Measurements from ENCODE around the gene TCEA3. TPM values are rescaled to one million over a fixed set of nuclear protein-coding genes. Genes with fewer than 3 reads are reported as not detected.
A peak's percentile ranks its signal among the peaks of the same experiment; 100 is the strongest.
"Not testable (repeated sequence)": the region's sequence is repeated elsewhere in the genome, so short reads cannot be mapped to it uniquely, and the experiment has no call there.

The TCEA3 gene
- polyA plus RNA-seq, 6 donors from 2014 or later, result not detected

DNA sequence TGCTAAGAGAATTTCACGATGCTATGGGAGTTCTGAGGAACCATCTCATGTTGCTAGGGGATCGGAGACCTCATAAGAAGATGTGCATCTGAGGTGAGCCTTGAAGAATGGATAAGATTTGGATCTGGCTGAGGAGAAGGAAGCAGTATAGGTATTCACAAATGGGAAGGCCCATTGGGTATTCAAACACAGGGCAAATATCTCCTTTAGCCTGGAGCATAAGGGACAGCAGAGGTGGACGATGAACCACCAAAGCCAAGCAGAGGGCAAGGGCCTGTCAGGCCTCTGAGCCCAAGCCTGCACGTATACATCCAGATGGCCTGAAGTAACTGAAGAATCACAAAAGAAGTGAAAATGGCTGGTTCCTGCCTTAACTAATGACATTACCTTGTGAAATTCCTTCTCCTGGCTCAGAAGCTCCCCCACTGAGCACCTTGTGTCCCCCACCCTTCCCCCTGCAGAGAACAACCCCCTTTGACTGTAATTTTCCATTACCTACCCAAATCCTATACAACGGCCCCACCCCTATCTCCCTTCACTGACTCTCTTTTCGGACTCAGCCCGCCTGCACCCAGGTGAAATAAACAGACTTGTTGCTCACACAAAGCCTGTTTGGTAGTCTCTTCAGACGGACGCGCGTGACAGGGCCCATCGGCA is 50.3 kb downstream of the TCEA3 start:
- H3K36me3 Mint-ChIP-seq; H3K27me3 Mint-ChIP-seq; DNase-seq; H3K9me3 Mint-ChIP-seq; ATAC-seq (ENCODE audit: low read depth in 2 of 2): not testable (repeated sequence)
- peaks cover 8 to 20% (median 13%) of the 10 kb centered on the region in 3 donors for H3K4me1 Mint-ChIP-seq
- H3K27ac Mint-ChIP-seq, result peak overlapping the region in 1 of 6 donors; percentile 5
- H3K4me3 Mint-ChIP-seq, result peak overlapping the region in 1 of 8 donors; percentile 44

DNA sequence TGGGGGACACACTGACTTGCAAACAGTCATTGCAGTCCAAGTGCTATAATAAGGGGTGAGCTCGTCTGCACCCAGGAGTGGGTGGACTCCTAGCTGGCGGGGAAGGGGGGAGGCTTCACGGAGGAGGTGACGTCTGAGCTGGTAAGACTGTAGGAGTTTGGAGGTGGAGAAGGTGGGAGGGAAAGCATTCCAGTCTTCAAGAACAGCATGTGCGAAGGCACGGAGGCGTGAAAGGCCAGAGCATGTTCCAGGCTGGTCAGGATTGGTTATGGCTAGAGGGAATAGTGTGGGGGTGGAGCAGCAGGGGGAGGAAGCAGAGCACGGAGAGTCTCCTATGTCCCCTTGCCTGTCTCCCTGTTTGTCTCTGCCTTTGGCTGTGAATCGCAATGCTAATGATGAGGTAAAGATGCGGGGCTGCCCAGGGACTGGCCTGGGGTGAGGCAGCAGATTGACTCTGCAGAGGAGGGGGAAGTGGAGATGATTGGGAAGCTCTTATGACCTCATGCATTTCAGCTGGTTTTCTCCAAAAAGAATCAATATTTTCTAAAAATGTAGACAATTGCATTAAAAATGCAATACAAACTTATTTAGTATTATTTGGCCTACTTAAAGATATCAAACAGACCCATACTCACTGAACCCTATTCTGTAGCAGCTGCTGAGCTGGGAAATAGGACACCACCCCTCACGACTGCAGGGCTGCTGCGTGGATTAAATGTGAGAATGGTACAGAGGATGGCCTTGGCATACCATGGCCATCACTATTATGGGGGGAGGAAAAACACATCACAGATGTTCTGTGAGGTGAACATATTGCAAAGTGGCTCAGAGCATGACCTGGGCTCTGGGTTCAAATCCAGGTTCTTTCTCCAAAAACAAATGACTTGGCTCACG is 52.3 kb downstream of the TCEA3 start:
- ATAC-seq (ENCODE audit: low read depth in 2 of 2), result no peak
- DNase-seq, result no peak
- Mint-ChIP-seq H3K4me1 (peaks cover 20 to 33% (median 20%) of the 10 kb centered on the region in 3 donors), H3K27me3 (no peaks in the 10 kb centered on the region), H3K36me3 (no peaks in the 10 kb centered on the region), H3K4me3 (peak overlapping the region in 1 of 8 donors; percentile 43), H3K27ac (no peak overlapping the region), H3K9me3 (peaks cover 0 to 1% (median 0%) of the 10 kb centered on the region in 7 donors)

DNA sequence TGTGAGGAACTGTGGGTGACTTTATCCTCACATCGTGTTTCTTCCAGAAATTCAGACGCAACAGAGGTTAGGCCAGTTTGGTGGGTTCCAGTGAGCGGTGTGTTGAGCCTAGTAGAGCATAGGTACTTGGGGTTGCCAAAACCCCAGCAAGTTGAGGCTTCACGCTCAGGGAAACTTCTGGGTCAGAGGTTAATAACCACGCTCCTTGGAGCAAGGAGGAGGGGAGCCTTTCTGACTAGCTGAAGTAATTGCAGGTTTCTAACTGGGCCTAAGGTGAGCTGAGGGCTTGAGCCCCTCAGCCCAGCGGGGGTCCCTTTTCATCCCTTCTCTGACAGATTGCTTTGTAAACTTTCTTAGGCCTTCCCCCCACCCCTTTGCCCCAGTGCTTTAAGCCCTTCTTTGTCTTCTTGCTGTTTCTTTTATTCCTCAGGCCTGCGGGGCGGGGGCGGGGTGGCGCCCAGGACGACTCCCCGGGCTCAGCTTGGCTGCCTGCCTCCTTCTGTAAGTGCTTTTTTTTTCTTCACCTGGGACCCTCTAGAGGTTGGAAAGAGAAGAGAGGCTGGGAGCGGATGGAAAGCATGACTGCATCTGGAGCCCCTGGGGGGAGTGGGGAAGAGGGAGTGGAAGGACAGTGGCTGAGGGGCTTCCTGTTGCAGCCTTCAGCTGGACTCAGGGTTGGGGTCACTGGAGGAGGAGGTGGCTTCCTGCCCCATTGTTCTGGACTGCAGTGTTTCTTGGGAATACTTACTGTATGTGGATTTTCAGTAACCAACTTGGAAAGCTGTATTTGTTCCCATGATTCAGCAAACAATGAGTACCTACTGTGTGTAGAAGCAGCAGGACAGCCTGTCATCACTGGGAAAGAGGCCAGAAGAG is 53.6 kb downstream of the TCEA3 start:
- Mint-ChIP-seq H3K4me1 (peaks cover 23 to 42% (median 27%) of the 10 kb centered on the region in 3 donors), H3K4me3 (peak overlapping the region in 4 of 8 donors; percentile 29 to 99 (median 98)), H3K9me3 (peaks cover 0 to 3% (median 0%) of the 10 kb centered on the region in 7 donors), H3K27ac (no peak overlapping the region), H3K36me3 (no peaks in the 10 kb centered on the region), H3K27me3 (no peaks in the 10 kb centered on the region)
- DNase-seq (no peak), ATAC-seq (ENCODE audit: low read depth in 2 of 2) (no peak)

DNA sequence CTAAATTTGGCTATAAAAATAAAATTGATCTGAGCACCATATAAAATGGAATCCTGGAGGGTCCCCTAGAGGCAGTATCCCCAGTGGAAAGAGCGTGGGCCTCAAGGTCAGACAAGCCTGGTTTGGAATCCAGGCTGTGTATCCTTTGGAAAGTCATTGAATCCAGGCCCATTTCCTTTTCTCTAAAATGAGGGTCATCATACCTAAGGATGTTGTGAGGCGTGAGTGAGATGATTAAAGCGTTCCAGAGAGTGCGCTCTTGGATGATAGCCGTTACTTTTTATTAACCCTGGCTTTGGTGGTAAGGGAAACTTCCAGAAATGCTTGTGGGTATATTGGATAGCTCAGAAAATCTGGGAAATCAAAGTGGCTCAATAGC is 54.2 kb downstream of the TCEA3 start:
- H3K4me1 Mint-ChIP-seq, result peaks cover 23 to 42% (median 27%) of the 10 kb centered on the region in 3 donors
- peaks cover 0 to 4% (median 0%) of the 10 kb centered on the region in 7 donors for H3K9me3 Mint-ChIP-seq
- peak overlapping the region in 1 of 6 donors; percentile 92 for H3K27ac Mint-ChIP-seq
- H3K27me3 Mint-ChIP-seq, result no peaks in the 10 kb centered on the region
- peak overlapping the region; percentile 68 to 99 (median 99) for H3K4me3 Mint-ChIP-seq
- DNase-seq (no peak), ATAC-seq (ENCODE audit: low read depth in 2 of 2) (no peak)
- no peaks in the 10 kb centered on the region for H3K36me3 Mint-ChIP-seq

DNA sequence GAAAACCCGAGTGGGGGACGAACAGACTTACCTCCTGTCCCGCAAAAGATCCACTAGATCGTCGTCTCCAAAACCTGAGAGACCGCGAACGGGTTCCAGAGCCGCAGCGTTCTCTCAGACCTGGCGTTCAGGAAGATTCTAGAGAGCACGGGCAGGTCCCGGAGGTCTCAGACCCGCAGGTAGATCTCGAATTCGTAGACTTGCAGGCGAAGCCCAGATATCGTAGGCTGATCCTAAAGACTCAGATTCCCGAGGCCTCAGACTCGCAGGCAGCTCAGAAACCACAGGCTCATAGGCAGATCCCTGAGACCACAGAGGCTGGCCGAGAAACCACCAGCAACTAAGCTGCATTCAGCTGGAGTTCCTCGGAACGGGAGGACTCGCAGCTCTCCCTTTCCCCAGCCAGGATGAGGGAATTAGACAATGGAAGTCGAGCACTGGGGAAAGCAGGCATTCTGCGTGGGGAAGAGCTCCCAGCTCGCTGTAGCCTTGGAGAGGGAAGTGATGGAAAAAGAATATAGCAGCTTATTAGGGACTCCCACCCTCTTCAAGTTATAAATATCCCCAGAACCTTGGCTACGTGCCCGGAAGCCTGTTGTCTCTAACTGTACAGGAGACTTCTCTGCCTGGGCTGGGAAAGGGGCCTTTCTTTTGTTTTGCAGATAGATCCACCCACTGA is 55.1 kb downstream of the TCEA3 start, which contains the start of gene ZNF436:
Gene ZNF436 (minus strand): TSS at position 502 of the 679 bp plus-strand sequence. CDS start 1,831 bp downstream, outside the sequence.
- Mint-ChIP-seq H3K4me3 (peak within 1 kb of the TSS; percentile 95 to 99 (median 99)), H3K36me3 (no peaks in the 10 kb centered on the region), H3K4me1 (peaks cover 23 to 42% (median 27%) of the 10 kb centered on the region in 3 donors), H3K27ac (peak within 1 kb of the TSS; percentile 91 to 99 (median 98)), H3K9me3 (peaks cover 0 to 3% (median 0%) of the 10 kb centered on the region in 7 donors), H3K27me3 (no peaks in the 10 kb centered on the region)
- ATAC-seq (ENCODE audit: low read depth in 2 of 2) (no peak), DNase-seq (peak; percentile 12)

DNA sequence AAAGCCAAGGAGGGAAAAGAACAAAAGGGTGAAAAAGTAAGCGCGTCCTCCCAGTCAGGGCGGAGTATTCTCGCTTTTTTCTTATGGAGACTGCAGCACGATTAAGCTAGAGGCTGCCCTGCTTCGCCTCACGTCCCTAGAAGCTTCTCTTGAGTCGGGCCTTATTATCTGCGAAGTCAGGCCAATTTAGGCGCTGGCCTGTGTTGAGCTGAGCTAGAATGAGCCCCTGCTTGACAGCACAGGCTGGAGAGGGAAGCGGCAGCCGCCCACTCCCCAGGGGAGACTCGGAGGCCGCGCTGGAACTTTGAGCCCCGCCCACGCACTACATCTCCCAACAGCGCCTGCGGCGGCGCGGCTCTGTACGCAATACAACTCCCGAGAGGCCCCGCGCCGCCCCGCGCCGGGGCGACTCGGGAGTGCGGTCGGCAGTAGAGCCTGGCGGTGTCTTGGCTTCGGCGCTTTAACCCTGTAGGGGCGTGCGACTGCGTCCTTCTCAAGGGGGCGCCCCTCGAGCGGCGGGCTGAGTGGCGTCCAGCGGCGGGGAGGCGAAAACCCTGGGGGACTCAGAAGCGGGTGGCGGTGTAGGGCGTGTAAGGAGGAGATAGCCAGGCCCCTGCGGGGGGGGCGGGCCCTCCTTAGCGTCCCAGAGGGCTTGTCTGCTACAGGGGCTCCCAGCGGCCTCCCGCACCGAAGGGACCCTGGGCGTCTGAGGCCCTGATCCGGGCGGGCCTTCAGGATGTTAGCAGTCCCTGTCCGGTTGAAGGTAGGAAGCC is 55.8 kb downstream of the TCEA3 start:
- Mint-ChIP-seq H3K9me3 (peaks cover 0 to 4% (median 0%) of the 10 kb centered on the region in 7 donors), H3K36me3 (no peaks in the 10 kb centered on the region), H3K27ac (peak overlapping the region; percentile 91 to 99 (median 98)), H3K4me3 (peak overlapping the region; percentile 95 to 99 (median 99)), H3K27me3 (no peaks in the 10 kb centered on the region), H3K4me1 (peaks cover 23 to 42% (median 27%) of the 10 kb centered on the region in 3 donors)
- ATAC-seq (ENCODE audit: low read depth in 2 of 2), result peak; percentile 78
- peak; percentile 89 for DNase-seq

DNA sequence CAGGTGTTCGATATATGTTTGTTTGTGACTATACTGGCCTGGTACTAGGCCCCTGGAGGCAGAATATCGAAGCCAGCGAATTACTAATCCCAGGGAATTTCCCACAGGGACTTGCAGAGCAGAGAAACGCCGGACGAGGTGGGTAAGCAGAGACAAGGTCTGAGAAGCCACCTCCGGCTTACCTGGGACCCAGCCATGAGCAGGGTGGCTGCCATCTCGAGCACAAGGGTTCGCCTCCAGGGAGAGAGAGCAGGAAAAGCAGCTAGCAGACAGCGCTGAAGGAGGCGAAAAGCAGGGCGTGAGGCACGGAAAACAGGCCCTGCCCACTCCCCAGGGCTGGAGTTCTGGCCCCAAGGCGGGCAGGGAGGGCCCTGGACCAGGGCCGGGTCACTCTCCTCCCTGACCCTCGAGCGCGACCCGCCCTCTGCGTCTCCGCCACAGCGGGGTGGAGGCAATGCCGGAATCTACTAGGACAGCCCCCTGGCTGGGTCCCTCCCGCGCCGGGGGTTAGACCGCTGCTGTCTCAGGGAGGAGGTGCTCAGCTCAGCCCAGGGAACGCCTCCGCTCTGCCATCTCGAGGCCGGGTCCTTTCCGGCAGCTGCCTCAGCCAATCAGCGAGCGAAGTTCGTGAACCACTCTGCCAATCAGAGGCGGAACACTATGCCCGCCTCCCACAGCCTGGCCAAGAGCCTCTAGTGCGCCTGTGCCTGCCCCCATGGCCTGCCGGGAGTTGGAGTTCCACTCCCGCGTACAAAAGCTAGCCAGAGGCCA is 56.6 kb downstream of the TCEA3 start:
- H3K27me3 Mint-ChIP-seq, result no peaks in the 10 kb centered on the region
- H3K4me3 Mint-ChIP-seq, result peak overlapping the region; percentile 95 to 99 (median 99)
- peak; percentile 87 to 88 for ATAC-seq (ENCODE audit: low read depth in 2 of 2)
- peak; percentile 96 for DNase-seq
- H3K9me3 Mint-ChIP-seq, result peaks cover 0 to 11% (median 6%) of the 10 kb centered on the region in 7 donors
- H3K27ac Mint-ChIP-seq, result peak overlapping the region; percentile 91 to 99 (median 98)
- peaks cover 23 to 42% (median 28%) of the 10 kb centered on the region in 3 donors for H3K4me1 Mint-ChIP-seq
- H3K36me3 Mint-ChIP-seq, result peaks cover 2 to 3% of the 10 kb centered on the region in 2 donors

DNA sequence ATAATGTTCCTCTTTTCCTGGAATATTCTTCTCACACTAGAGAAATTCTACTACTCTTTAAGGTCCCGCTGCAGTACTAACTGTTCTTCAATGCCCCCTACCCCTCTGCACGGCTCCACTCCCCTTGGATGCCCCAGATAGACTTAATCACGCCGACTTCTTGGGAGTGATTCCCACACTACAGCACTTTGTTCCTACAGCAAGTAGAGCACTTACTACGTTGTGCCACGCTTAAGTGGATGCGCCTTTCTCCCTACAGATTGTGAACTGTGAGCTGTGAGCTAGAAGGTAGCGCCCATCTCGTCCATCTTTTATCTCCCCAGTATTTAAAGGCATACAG is 57.1 kb downstream of the TCEA3 start:
- H3K4me3 Mint-ChIP-seq, result peak overlapping the region; percentile 95 to 99 (median 99)
- H3K27me3 Mint-ChIP-seq, result no peaks in the 10 kb centered on the region
- peaks cover 7 to 9% of the 10 kb centered on the region in 2 donors for H3K36me3 Mint-ChIP-seq
- H3K4me1 Mint-ChIP-seq, result peaks cover 23 to 42% (median 30%) of the 10 kb centered on the region in 3 donors
- H3K9me3 Mint-ChIP-seq, result peaks cover 0 to 16% (median 12%) of the 10 kb centered on the region in 7 donors
- DNase-seq (no peak), ATAC-seq (ENCODE audit: low read depth in 2 of 2) (no peak)
- peak overlapping the region in 5 of 6 donors; percentile 45 to 99 (median 91) for H3K27ac Mint-ChIP-seq

DNA sequence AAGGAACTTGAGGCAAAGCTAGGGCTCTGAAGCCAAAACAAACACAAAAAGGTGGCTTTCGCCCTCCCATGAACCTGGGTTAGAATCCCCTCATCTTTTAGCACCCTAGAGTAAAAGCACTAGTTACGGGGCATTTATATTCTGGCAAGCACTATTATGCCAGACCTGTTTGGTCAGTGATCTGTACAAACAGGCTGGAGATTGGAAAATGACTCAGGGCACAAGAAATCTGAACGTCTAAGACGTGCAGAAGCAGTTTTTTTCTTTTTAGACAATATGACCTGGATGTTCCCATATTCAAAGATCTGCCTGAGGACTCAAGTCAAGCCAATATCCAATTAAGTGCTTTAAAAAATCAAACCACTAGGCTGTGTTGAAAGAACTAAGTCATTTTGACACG is 58.0 kb downstream of the TCEA3 start:
- no peaks in the 10 kb centered on the region for H3K27me3 Mint-ChIP-seq
- H3K36me3 Mint-ChIP-seq, result peaks cover 14 to 15% of the 10 kb centered on the region in 2 donors
- peak overlapping the region in 6 of 8 donors; percentile 19 to 99 (median 98) for H3K4me3 Mint-ChIP-seq
- H3K27ac Mint-ChIP-seq, result no peak overlapping the region
- ATAC-seq (ENCODE audit: low read depth in 2 of 2), result no peak
- H3K4me1 Mint-ChIP-seq, result peaks cover 21 to 42% (median 30%) of the 10 kb centered on the region in 3 donors
- H3K9me3 Mint-ChIP-seq, result peaks cover 0 to 25% (median 20%) of the 10 kb centered on the region in 7 donors
- no peak for DNase-seq

DNA sequence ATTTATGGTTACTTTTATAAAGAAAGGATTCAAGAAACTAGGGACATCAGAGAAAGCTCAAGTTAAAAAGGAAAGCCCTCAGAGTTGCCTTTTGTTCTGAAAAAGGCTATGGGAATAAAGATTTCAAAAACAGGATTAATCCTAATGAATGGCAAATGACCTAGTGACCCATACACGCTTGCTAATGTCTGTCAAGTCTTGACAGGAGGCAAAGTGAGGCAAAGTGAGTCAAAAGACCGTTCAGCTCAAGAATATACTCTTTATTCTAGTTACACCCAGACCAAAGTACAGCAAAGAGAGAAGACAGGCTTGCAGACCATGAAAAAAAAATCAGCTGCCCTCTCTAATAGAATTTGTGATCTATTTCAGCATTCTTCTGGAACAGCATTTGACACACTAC is 58.4 kb downstream of the TCEA3 start:
- no peak for DNase-seq
- ATAC-seq (ENCODE audit: low read depth in 2 of 2), result no peak
- Mint-ChIP-seq H3K27me3 (no peaks in the 10 kb centered on the region), H3K36me3 (peaks cover 16 to 19% of the 10 kb centered on the region in 2 donors), H3K4me3 (peak overlapping the region in 2 of 8 donors; percentile 98 to 99), H3K9me3 (peaks cover 0 to 29% (median 25%) of the 10 kb centered on the region in 7 donors), H3K27ac (peak overlapping the region in 1 of 6 donors; percentile 70), H3K4me1 (peaks cover 21 to 41% (median 30%) of the 10 kb centered on the region in 3 donors)

DNA sequence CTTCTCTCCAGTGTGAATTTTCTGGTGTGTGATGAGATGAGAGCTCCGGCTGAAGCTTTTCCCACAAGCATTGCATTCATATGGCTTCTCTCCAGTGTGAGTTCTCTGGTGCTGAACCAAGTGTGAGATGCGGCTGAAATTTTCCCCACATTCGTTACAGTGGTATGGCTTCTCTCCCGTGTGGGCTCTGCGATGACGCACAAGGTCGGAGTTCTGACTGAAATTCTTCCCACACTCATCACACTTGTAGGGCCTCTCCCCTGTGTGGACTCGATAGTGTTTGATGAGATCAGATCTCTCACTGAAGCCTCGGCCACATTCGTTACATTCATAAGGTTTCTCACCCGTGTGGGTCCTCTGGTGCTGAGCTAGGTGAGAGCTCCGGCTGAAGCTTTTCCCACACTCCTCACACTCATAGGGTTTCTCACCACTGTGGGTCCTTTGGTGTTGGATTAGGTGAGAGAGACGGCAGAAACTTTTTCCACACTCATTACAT is 62.3 kb downstream of the TCEA3 start:
- Mint-ChIP-seq H3K27ac (peak overlapping the region in 1 of 6 donors; percentile 38), H3K4me1 (peaks cover 4 to 11% (median 10%) of the 10 kb centered on the region in 3 donors), H3K27me3 (no peaks in the 10 kb centered on the region), H3K4me3 (peak overlapping the region in 1 of 8 donors; percentile 16), H3K36me3 (peaks cover 37 to 39% of the 10 kb centered on the region in 2 donors), H3K9me3 (peaks cover 7 to 49% (median 48%) of the 10 kb centered on the region in 7 donors)
- no peak for ATAC-seq (ENCODE audit: low read depth in 2 of 2)
- DNase-seq, result no peak
